ENCODE measurements around the gene SLC38A3.

DNA sequence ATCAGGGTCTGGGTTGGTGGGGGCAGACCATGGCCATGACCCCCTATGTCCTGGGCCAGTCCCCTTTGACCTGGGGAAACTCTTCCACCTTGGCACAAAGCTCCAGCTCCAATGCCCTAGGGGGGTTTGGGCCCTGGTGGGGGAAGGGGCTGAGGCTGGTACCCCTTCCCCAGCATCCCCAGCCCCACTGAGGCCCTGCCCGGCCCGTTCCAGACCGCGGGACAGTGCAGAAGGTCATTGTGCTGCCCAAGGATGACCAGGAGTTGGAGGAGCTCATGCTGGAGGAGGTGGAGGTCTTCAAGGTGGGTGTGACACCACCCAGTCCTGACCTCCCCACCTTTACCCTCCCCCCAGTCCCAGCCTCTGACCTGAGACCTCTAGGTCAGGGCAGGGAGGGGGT is 19.8 kb upstream of the SLC38A3 start:
- TF ChIP-seq, protein P1, sequence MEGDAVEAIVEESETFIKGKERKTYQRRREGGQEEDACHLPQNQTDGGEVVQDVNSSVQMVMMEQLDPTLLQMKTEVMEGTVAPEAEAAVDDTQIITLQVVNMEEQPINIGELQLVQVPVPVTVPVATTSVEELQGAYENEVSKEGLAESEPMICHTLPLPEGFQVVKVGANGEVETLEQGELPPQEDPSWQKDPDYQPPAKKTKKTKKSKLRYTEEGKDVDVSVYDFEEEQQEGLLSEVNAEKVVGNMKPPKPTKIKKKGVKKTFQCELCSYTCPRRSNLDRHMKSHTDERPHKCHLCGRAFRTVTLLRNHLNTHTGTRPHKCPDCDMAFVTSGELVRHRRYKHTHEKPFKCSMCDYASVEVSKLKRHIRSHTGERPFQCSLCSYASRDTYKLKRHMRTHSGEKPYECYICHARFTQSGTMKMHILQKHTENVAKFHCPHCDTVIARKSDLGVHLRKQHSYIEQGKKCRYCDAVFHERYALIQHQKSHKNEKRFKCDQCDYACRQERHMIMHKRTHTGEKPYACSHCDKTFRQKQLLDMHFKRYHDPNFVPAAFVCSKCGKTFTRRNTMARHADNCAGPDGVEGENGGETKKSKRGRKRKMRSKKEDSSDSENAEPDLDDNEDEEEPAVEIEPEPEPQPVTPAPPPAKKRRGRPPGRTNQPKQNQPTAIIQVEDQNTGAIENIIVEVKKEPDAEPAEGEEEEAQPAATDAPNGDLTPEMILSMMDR (IDR thresholded peaks at IDR 0.05) = no peak
- no peak for TF ChIP-seq EZH2 (IDR thresholded peaks at IDR 0.05; ENCODE audit: borderline replicate concordance, insufficient read depth, low read depth, low read length, poor library complexity, severe bottlenecking)

Data from B cell (primary cell).